Activated naive CD4-positive, alpha-beta T cell treated with anti-CD3 and anti-CD28 coated beads for 36 hours (primary cell): ENCODE measurements around the gene CSTPP1. TPM values are rescaled to one million over a fixed set of nuclear protein-coding genes. Genes with fewer than 3 reads are reported as not detected.

Experiments used
- CTCF ChIA-PET: fragments of 350-600 bp; sonication (Branson Sonifier 250); formaldehyde crosslinking; loops from one replicate; lab custom pipeline; 2021; ENCODE audit warnings: antibody characterized with exemption; lab: Charles Lee
- DNase-seq: peaks from one replicate; pipeline ENCODE4 v3.0.0-alpha.2; 2020
- H3K27ac Mint-ChIP-seq: one replicate; pipeline ENCODE4 v1.8.0; 2021; ENCODE audit warnings: mild to moderate bottlenecking, mixed read lengths
- H3K27me3 Mint-ChIP-seq: one replicate; pipeline ENCODE4 v1.8.0; 2021; ENCODE audit warnings: low read depth, mixed read lengths
- H3K36me3 Mint-ChIP-seq: one replicate; pipeline ENCODE4 v1.8.0; 2021; ENCODE audit warnings: low read depth, mixed read lengths
- H3K4me1 Mint-ChIP-seq: one replicate; pipeline ENCODE4 v1.8.0; 2021; ENCODE audit warnings: low read depth, mixed read lengths
- H3K4me3 Mint-ChIP-seq: one replicate; pipeline ENCODE4 v1.8.0; 2021; ENCODE audit warnings: mild to moderate bottlenecking, moderate library complexity, mixed read lengths
- H3K9me3 Mint-ChIP-seq: one replicate; pipeline ENCODE4 v1.8.0; 2021; ENCODE audit warnings: mixed read lengths
- intact Hi-C: fragments of 100-400 bp; cut with micrococcal nuclease; formaldehyde crosslinking; loops from one replicate; pipeline ENCODE4 v1.15.1; 2023
- total RNA-seq, 2 experiments: library from RNA; stranded (reverse); gene quantifications; one replicate each; pipeline ENCODE4 v1.2.3, GENCODE V29; 2021

The CSTPP1 gene
- total RNA-seq, 2 experiments from 2014 or later, result 14.0 TPM

DNA sequence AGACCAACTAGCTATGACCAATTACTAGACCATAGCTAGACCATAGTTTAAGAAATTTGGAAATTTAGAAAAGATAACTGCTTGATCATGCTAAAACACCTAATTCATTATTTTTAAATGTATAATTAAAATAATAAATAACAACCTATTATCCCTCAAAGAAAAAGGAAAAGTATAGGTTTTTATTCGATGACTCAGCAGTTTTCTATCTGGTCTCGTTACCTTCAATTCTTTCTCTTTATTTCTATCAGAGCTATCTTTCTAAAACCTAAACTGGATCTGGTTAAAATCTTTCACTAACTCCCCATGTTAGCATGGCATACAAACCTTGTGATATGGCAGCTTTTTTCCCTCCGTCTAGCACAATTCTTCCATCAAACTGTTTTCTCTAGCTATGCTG, 27.3 kb downstream of the CSTPP1 start:
- Mint-ChIP-seq H3K4me1 (no peaks in the 10 kb centered on the region), H3K9me3 (peaks cover 7% of the 10 kb centered on the region), H3K27me3 (no peaks in the 10 kb centered on the region), H3K36me3 (peaks cover 10% of the 10 kb centered on the region), H3K4me3 (no peak overlapping the region), H3K27ac (no peak overlapping the region)
- CTCF ChIA-PET, result interaction anchor here (0.7 kb wide), 2 partner anchors 12 to 13 kb away, joined by 3 to 4 read pairs; no protein-coding TSS in a partner anchor
- DNase-seq, result no peak
- intact Hi-C loops, result no loop called here

DNA sequence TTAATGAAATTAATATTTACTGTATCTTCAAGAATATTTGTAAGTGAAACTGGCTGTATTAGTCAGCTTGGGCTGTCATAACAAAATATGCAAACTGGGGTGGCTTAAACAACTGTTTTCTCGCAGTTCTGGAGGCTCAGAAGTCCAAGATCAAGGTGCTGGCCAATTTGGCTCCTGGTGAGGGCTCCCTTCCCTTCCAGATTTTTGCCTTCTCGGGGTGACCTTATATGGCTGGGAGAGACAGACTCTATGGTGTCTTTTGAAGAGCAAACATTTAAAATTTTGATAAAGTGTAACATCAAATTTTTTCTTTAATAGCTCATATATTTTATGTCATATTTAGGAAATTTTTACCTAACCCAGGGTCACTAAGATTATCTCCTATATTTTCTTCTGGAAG, 30.2 kb downstream of the CSTPP1 start:
- Mint-ChIP-seq H3K27me3 (no peaks in the 10 kb centered on the region), H3K4me3 (no peak overlapping the region), H3K36me3 (peaks cover 2% of the 10 kb centered on the region), H3K4me1 (no peaks in the 10 kb centered on the region), H3K27ac (no peak overlapping the region), H3K9me3 (no peaks in the 10 kb centered on the region)
- DNase-seq, result no peak
- intact Hi-C loops, result no loop called here
- CTCF ChIA-PET, result interaction anchor here (0.6 to 1.4 kb wide), 2 partner anchors 13 to 186 kb away, joined by 3 to 7 read pairs; no protein-coding TSS in a partner anchor

GRCh38 chr11:46967962-46968361, 31.4 kb downstream of the CSTPP1 start:
- no peak for DNase-seq
- Mint-ChIP-seq H3K4me1 (no peaks in the 10 kb centered on the region), H3K27ac (no peak overlapping the region), H3K27me3 (no peaks in the 10 kb centered on the region), H3K9me3 (no peaks in the 10 kb centered on the region), H3K36me3 (peaks cover under 1% of the 10 kb centered on the region), H3K4me3 (no peak overlapping the region)
- intact Hi-C loops, result no loop called here
- CTCF ChIA-PET, result interaction anchor here (0.5 kb wide), 1 partner anchor 52 kb away, joined by 3 read pairs; no protein-coding TSS in a partner anchor

DNA sequence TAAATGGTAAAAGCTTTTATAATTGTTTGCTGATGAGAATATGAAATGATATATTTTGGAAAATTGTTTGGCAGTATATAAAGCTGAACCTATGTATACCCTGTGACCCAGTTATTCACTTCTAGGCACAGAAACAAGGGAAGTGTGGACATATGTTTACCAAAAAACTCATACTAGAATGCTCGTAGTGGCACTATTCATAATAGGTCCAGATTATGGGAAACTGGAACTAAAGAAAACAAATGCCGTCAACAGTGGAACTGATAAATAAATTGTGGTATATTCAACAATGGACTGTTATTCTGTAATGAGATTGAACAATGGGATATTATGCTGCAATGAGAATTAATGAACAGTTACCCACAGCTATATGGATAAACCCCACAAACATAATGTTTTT, 32.8 kb downstream of the CSTPP1 start:
- H3K4me1 Mint-ChIP-seq, result no peaks in the 10 kb centered on the region

GRCh38 chr11:46970913-46971625, 34.5 kb downstream of the CSTPP1 start:
- Mint-ChIP-seq H3K9me3 (no peaks in the 10 kb centered on the region), H3K27me3 (no peaks in the 10 kb centered on the region), H3K4me1 (peaks cover 4% of the 10 kb centered on the region), H3K36me3 (no peaks in the 10 kb centered on the region), H3K4me3 (no peak overlapping the region), H3K27ac (no peak overlapping the region)
- no peak for DNase-seq
- intact Hi-C loops, result no loop called here
- CTCF ChIA-PET, result no interaction called here

More for the DNA sequence above, 32.8 kb downstream of the CSTPP1 start:
- CTCF ChIA-PET, result no interaction called here
- no peaks in the 10 kb centered on the region for H3K36me3 Mint-ChIP-seq
- intact Hi-C loops, result no loop called here
- H3K27ac Mint-ChIP-seq, result no peak overlapping the region
- no peak overlapping the region for H3K4me3 Mint-ChIP-seq
- H3K27me3 Mint-ChIP-seq, result no peaks in the 10 kb centered on the region
- no peaks in the 10 kb centered on the region for H3K9me3 Mint-ChIP-seq
- no peak for DNase-seq

DNA sequence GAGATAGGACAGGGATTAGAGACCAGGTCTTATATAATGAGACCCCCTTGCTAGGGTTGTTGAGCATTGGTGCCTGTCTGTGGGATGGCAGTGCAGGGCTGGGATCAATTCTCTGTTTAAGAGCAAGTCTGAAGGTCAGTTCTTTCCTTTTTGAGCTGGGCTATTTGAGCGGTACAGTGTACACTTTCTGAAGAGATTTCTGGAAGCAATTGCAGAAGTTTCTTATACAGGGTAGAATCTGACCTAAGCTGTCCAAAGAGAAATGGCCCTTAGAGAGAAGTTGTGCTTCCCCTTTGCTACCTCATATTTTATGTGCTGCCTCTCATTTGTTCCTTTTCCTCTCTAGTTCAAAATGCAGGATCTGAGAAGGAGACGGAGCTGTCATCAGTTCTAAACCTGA, 35.8 kb downstream of the CSTPP1 start:
- no peaks in the 10 kb centered on the region for H3K27me3 Mint-ChIP-seq
- H3K27ac Mint-ChIP-seq, result no peak overlapping the region
- no peaks in the 10 kb centered on the region for H3K9me3 Mint-ChIP-seq
- DNase-seq, result no peak
- H3K4me1 Mint-ChIP-seq, result peaks cover 4% of the 10 kb centered on the region
- no peaks in the 10 kb centered on the region for H3K36me3 Mint-ChIP-seq
- intact Hi-C loops, result no loop called here
- no peak overlapping the region for H3K4me3 Mint-ChIP-seq
- CTCF ChIA-PET, result interaction anchor here (0.7 kb wide), 1 partner anchor 10 kb away, joined by 3 read pairs; no protein-coding TSS in a partner anchor

DNA sequence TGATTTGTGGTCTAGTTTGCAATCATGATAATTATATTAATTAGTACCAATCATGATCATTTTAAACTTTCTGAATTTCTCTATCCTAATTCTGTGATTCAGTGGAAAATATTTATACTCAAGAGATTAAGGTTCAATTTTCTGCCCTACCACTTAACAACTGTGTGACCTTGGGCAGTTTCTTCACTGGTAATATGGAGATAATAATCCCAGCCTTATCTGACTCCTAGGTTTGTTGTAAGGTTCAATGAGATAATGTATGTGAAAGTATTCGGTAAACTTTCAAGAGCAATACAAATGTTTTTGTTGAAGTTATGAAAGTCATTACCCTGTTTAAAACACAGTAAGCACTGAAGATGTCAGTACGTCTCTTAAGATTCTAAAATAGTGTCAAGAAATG, 36.3 kb downstream of the CSTPP1 start:
- Mint-ChIP-seq H3K27ac (no peak overlapping the region), H3K4me3 (no peak overlapping the region)
- CTCF ChIA-PET, result no interaction called here

GRCh38 chr11:46976182-46976854, 39.8 kb downstream of the CSTPP1 start:
- Mint-ChIP-seq H3K9me3 (no peaks in the 10 kb centered on the region), H3K27ac (no peak overlapping the region), H3K27me3 (no peaks in the 10 kb centered on the region), H3K4me1 (peaks cover 4% of the 10 kb centered on the region), H3K36me3 (no peaks in the 10 kb centered on the region), H3K4me3 (no peak overlapping the region)
- CTCF ChIA-PET, result interaction anchor here (0.6 to 1.0 kb wide), 3 partner anchors 25 to 177 kb away, joined by 3 to 4 read pairs (median 3); no protein-coding TSS in a partner anchor
- DNase-seq, result no peak
- intact Hi-C loops, result no loop called here

More for the DNA sequence above, 36.3 kb downstream of the CSTPP1 start:
- H3K27me3 Mint-ChIP-seq, result no peaks in the 10 kb centered on the region
- H3K4me1 Mint-ChIP-seq, result peaks cover 4% of the 10 kb centered on the region
- DNase-seq, result no peak
- intact Hi-C loops, result no loop called here
- H3K36me3 Mint-ChIP-seq, result no peaks in the 10 kb centered on the region
- no peaks in the 10 kb centered on the region for H3K9me3 Mint-ChIP-seq

DNA sequence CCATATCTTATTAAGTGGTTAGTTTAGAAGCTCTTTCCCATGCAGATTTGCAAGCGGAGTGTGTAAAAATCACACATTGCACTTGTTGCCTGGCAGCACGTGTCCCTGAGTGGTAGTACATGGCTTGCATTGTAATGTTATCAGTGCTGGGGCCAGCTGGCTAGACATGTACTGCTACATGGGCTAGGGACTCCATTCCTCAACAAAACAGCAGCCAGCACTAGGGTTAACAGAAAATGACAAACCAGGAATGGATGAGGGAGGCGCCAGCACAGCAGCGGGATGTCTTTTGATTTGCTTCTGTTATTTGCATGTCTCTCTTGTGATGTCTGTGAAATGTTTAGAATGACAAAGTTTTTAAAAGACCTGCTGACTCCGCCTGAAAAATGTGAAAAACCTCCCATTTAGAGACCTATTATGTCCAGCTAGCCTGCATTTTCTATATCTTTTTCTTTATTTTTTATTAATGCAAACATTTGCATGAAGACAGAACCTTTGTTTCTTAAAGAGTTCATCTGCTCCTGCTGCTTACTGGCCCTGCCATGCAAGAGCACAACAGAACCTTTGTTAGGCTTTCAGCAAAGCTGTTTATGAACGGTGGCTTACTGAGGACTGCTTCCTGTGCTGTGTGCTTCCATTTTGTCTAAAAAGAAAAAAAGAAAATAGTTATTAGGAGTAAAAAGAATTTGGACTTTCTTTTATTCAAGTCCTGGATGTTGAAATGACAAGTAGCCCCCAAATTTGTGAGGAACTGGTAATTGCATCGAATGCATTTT, 40.7 kb downstream of the CSTPP1 start:
- H3K27me3 Mint-ChIP-seq, result no peaks in the 10 kb centered on the region
- DNase-seq, result no peak
- no peaks in the 10 kb centered on the region for H3K36me3 Mint-ChIP-seq
- H3K4me1 Mint-ChIP-seq, result peaks cover 4% of the 10 kb centered on the region
- no peak overlapping the region for H3K27ac Mint-ChIP-seq
- no peak overlapping the region for H3K4me3 Mint-ChIP-seq
- intact Hi-C loops, result no loop called here
- H3K9me3 Mint-ChIP-seq, result no peaks in the 10 kb centered on the region
- CTCF ChIA-PET, result no interaction called here

DNA sequence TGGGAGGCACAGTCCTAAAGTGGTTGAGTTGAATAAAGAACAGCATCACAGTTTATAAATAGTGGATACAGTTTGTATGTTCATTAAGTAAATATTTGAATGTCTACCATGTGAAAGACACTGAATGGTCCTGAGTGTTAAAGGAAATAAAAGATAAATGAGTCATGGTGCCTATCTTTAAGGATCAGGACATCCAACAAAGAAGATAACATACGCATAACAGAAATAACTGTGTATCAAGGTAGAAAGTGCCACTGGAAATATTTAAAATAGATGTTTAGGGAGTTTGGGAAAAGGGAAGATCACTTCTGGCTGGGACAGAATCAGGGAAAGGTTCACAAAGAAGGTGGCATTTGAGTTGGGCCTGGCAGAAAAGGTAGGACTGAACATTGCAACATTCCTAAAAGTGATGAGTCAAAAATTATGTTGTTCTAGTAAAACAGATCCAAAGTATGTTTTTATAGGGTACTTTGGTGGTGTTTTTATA, 41.5 kb downstream of the CSTPP1 start:
- Mint-ChIP-seq H3K4me1 (peaks cover 4% of the 10 kb centered on the region), H3K4me3 (no peak overlapping the region), H3K36me3 (no peaks in the 10 kb centered on the region), H3K9me3 (no peaks in the 10 kb centered on the region), H3K27me3 (no peaks in the 10 kb centered on the region), H3K27ac (no peak overlapping the region)
- intact Hi-C loops, result no loop called here
- CTCF ChIA-PET, result no interaction called here
- DNase-seq, result no peak

DNA sequence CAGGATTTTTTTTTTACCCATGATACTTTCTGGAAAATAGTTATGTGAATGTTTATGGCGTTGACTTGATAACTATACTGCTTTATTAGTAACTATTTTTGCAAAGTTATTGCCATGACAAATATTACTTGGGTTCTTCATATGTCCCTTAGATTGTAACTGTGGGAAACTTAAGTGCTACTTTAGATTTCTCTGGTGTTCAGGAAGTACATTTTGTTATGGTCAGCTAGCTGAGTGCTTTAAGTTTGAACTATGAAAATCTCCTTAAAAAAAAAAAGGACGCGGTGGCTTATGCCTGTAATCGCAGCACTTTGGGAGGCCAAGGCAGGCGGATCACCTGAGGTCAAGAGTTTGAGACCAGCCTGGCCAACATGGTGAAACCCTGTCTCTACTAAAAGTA, 42.8 kb downstream of the CSTPP1 start:
- Mint-ChIP-seq H3K27ac (no peak overlapping the region), H3K4me1 (peaks cover 5% of the 10 kb centered on the region), H3K9me3 (no peaks in the 10 kb centered on the region), H3K27me3 (no peaks in the 10 kb centered on the region), H3K4me3 (no peak overlapping the region), H3K36me3 (no peaks in the 10 kb centered on the region)
- intact Hi-C loops, result no loop called here
- DNase-seq, result no peak
- CTCF ChIA-PET, result no interaction called here

GRCh38 chr11:46981436-46981835, 44.9 kb downstream of the CSTPP1 start:
- DNase-seq, result no peak

More at GRCh38 chr11:46981436-46981835, 44.9 kb downstream of the CSTPP1 start:
- Mint-ChIP-seq H3K9me3 (no peaks in the 10 kb centered on the region), H3K27me3 (no peaks in the 10 kb centered on the region), H3K36me3 (no peaks in the 10 kb centered on the region), H3K4me3 (peak overlapping the region; percentile 26), H3K27ac (no peak overlapping the region), H3K4me1 (peaks cover 1% of the 10 kb centered on the region)
- intact Hi-C loops, result no loop called here
- CTCF ChIA-PET, result no interaction called here
